ENCODE data around the gene WDR55.
"Not testable (repeated sequence)": the region's sequence is repeated elsewhere in the genome, so short reads cannot be mapped to it uniquely, and the experiment has no call there.

- TF ChIP-seq EZH2 (IDR thresholded peaks at IDR 0.05; ENCODE audit: borderline replicate concordance, low read depth, low read length, severe bottlenecking); CTCF (IDR thresholded peaks at IDR 0.05; ENCODE audit: borderline replicate concordance, extremely low read depth, low read length, poor library complexity, severe bottlenecking): not testable (repeated sequence)
These were observed 6.3 kb downstream of the WDR55 start for GRCh38 chr5:140671035-140671434.
